ENCODE measurements around the gene RGS17. TPM values are rescaled to one million over a fixed set of nuclear protein-coding genes. Genes with fewer than 3 reads are reported as not detected.

The RGS17 gene
- total RNA-seq, 4 donors from 2014 or later: 1.2 to 18.6 (median 3.4) TPM

DNA sequence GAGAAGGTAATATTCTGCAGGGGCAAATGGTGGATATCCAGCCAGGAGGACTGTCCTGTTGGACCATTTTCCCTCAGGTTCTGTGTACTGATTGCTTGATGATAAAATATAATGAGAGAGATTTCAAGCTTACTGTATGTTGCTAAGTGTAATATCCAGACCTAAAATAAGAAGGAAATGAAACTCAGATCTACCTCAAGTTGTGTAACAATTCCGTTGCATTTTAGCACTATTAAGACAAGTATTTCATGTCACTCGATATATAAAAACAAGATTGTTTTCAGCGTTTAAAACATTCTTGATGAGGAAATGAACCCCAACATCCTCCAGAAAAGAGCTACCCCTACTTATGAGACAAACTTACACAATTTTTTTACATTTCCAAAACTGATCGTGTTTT lies 57.2 kb downstream of the RGS17 start:
- H3K9me3 ChIP-seq: no peaks in the 10 kb centered on the region
- no peaks in the 10 kb centered on the region for H3K27me3 ChIP-seq
- 47 to 54% methylated on average over 4 of the region's 4 CpGs for WGBS, 2 donors
- H3K27ac ChIP-seq: no peak overlapping the region
- no peak overlapping the region for H3K4me3 ChIP-seq (replicated peaks in 1 of 3)
- TF ChIP-seq POLR2A (IDR thresholded peaks at IDR 0.05): no peak
- TF ChIP-seq, protein P1, sequence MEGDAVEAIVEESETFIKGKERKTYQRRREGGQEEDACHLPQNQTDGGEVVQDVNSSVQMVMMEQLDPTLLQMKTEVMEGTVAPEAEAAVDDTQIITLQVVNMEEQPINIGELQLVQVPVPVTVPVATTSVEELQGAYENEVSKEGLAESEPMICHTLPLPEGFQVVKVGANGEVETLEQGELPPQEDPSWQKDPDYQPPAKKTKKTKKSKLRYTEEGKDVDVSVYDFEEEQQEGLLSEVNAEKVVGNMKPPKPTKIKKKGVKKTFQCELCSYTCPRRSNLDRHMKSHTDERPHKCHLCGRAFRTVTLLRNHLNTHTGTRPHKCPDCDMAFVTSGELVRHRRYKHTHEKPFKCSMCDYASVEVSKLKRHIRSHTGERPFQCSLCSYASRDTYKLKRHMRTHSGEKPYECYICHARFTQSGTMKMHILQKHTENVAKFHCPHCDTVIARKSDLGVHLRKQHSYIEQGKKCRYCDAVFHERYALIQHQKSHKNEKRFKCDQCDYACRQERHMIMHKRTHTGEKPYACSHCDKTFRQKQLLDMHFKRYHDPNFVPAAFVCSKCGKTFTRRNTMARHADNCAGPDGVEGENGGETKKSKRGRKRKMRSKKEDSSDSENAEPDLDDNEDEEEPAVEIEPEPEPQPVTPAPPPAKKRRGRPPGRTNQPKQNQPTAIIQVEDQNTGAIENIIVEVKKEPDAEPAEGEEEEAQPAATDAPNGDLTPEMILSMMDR (IDR thresholded peaks at IDR 0.05): no peak
- H3K4me1 ChIP-seq: no peaks in the 10 kb centered on the region
- H3K36me3 ChIP-seq: no peaks in the 10 kb centered on the region
- intact Hi-C loops (cut with DNase I): no loop called here
- DNase-seq: no peak

DNA sequence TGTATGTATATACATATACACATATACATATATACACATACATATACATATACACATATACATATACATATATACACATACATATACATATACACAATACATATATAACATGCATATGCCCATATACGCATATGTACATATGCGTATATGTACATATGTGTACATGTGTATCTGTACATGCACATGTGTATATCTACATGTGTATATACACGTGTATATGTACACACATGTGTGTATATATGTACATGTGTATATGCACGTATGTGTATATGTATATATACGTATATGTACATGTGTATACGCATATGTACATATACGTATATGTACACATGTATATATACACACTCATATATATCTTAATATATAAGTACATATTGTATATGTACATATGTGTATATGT lies 60.3 kb downstream of the RGS17 start:
- WGBS, 2 donors: 92 to 95% methylated on average over 7 of the region's 7 CpGs
- intact Hi-C loops (cut with DNase I): no loop called here

DNA sequence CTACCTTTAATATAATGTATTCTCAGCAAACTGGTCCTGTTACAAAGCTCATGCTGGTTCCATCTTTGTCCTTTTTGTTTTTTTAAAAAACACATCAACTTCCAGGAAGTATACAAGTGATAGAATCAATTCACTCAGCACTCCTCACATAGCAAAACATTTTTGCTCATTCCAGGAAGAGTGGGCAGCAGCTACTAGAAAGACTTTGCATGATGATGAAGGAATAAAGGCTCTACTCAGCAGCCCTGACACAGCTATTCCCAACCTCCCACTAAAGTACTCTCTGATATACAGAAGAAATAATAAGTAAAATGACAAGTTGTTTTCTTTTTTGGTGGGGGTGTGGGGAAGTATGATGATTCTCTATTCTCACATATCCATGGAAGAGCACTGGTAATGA lies 61.2 kb downstream of the RGS17 start:
- H3K9me3 ChIP-seq: no peaks in the 10 kb centered on the region
- DNase-seq: no peak
- intact Hi-C loops (cut with DNase I): no loop called here
- H3K27me3 ChIP-seq: no peaks in the 10 kb centered on the region
- no peak for TF ChIP-seq POLR2A (IDR thresholded peaks at IDR 0.05)
- TF ChIP-seq, protein P1 (IDR thresholded peaks at IDR 0.05): no peak
- no peaks in the 10 kb centered on the region for H3K36me3 ChIP-seq
- H3K27ac ChIP-seq: no peak overlapping the region
- no peak overlapping the region for H3K4me3 ChIP-seq (replicated peaks in 1 of 3)
- H3K4me1 ChIP-seq: no peaks in the 10 kb centered on the region

More for the DNA sequence above, 60.3 kb downstream of the RGS17 start:
- TF ChIP-seq POLR2A (IDR thresholded peaks at IDR 0.05): no peak
- TF ChIP-seq, protein P1 (IDR thresholded peaks at IDR 0.05): no peak
- Histone ChIP-seq H3K36me3 (no peaks in the 10 kb centered on the region), H3K4me3 (replicated peaks in 1 of 3) (no peak overlapping the region), H3K27me3 (no peaks in the 10 kb centered on the region), H3K9me3 (no peaks in the 10 kb centered on the region), H3K27ac (no peak overlapping the region), H3K4me1 (no peaks in the 10 kb centered on the region)
- DNase-seq: no peak

DNA sequence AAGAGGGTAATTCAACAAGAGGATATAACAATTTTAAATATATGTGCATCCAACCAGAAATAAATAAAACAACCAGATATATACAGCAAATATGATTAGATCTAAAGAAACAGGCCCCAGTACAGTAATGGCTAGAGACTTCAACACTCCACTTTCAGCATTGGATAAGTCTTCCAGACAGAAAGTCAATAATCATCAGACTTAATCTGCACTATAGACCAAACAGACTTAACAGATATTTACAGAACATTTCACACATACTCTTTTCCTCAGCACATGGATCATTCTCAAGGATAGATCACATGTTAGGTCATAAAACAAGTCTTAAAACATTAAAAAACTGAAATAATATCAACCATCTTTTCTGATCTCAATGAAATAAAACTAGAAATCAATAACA lies 65.9 kb downstream of the RGS17 start:
- H3K27ac ChIP-seq: no peak overlapping the region
- H3K4me1 ChIP-seq: no peaks in the 10 kb centered on the region
- H3K9me3 ChIP-seq: no peaks in the 10 kb centered on the region
- H3K36me3 ChIP-seq: no peaks in the 10 kb centered on the region
- intact Hi-C loops (cut with DNase I): no loop called here
- H3K4me3 ChIP-seq (replicated peaks in 1 of 3): no peak overlapping the region
- no peak for TF ChIP-seq POLR2A (IDR thresholded peaks at IDR 0.05)
- TF ChIP-seq, protein P1 (IDR thresholded peaks at IDR 0.05): no peak
- no peaks in the 10 kb centered on the region for H3K27me3 ChIP-seq
- DNase-seq: no peak

DNA sequence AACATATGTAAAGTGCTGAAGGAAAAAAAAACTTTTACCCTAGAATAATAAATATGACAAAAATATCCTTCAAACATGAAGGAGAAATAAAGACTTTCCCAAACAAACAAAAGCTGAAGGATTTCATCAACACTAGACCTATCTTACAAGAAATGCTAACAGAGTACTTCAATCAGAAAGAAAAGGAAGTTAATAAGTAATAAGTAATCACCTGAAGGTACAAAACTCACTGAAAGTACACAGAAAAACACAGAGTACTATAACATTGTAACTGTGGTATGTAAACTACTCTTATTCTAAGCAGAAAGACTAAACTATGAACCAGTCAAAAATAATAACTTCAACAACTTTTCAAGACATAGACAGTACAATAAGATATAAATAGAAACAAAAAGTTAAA lies 67.1 kb downstream of the RGS17 start:
- Histone ChIP-seq H3K9me3 (no peaks in the 10 kb centered on the region), H3K27me3 (no peaks in the 10 kb centered on the region), H3K27ac (no peak overlapping the region), H3K36me3 (no peaks in the 10 kb centered on the region), H3K4me1 (no peaks in the 10 kb centered on the region), H3K4me3 (replicated peaks in 1 of 3) (no peak overlapping the region)
- DNase-seq: no peak
- intact Hi-C loops (cut with DNase I): no loop called here
- TF ChIP-seq POLR2A (IDR thresholded peaks at IDR 0.05): no peak
- TF ChIP-seq, protein P1 (IDR thresholded peaks at IDR 0.05): no peak

Measured in thyroid gland (tissue), 4 donors.